Thymus (tissue), 11 donors: ENCODE measurements around the gene CTNNAL1. TPM values are rescaled to one million over a fixed set of nuclear protein-coding genes. Genes with fewer than 3 reads are reported as not detected.

Experiments used
- DNase-seq, 9 donors: peaks; one replicate each; pipeline ENCODE4 v3.0.0-alpha.2; 2013; ENCODE audit warnings: low spot score in 9 of 9, low read depth in 6 of 9, missing footprints in 1 of 9
- H3K27ac ChIP-seq, 2 donors: one replicate each; pipeline ENCODE4 v1.5.1; 2013; ENCODE audit warnings: control low read depth in 1 of 2, low read depth in 1 of 2, low read length in 1 of 2, mild to moderate bottlenecking in 1 of 2, moderate library complexity in 1 of 2
- H3K27me3 ChIP-seq, 2 donors: one replicate each; pipeline ENCODE4 v1.5.1; 2013; ENCODE audit warnings: low read length in 1 of 2; ENCODE audit not compliant: control insufficient read depth in 2 of 2, insufficient read depth in 1 of 2
- H3K36me3 ChIP-seq, 2 donors: one replicate each; pipeline ENCODE4 v1.5.1; 2013; ENCODE audit warnings: low read length in 1 of 2, mild to moderate bottlenecking in 1 of 2, moderate library complexity in 1 of 2; ENCODE audit not compliant: control insufficient read depth in 2 of 2, insufficient read depth in 2 of 2
- H3K4me1 ChIP-seq, 2 donors: one replicate each; pipeline ENCODE4 v1.5.1; 2013; ENCODE audit warnings: low read length in 2 of 2; ENCODE audit not compliant: control insufficient read depth in 2 of 2, insufficient read depth in 2 of 2
- H3K4me3 ChIP-seq, 2 donors: one replicate each; pipeline ENCODE4 v1.5.1; 2013; ENCODE audit warnings: low read length in 2 of 2, control low read depth in 1 of 2, mild to moderate bottlenecking in 1 of 2
- H3K9me3 ChIP-seq, 2 donors: one replicate each; pipeline ENCODE4 v1.5.1; 2013; ENCODE audit warnings: low read length in 1 of 2, mild to moderate bottlenecking in 1 of 2; ENCODE audit not compliant: control insufficient read depth in 2 of 2, insufficient read depth in 1 of 2
- WGBS: extraction: QIAGEN DNeasy Blood & Tissue Kit; methylation state at CpG from one replicate; pipeline ENCODE4 v1.1.7; 2013; 5-methylcytosine and 5-hydroxymethylcytosine counted together
- polyA plus RNA-seq: library from polyadenylated mRNA; stranded (reverse); fragments of 200-250 nt; gene quantifications from one replicate; pipeline ENCODE4 v1.2.3, GENCODE V29; 2013
- total RNA-seq: library from RNA; stranded (reverse); fragments of 120-200 nt; gene quantifications from one replicate; pipeline ENCODE4 v1.2.4, GENCODE V29; 2013
- donor health status: healthy.

CTNNAL1 gene
- total and polyA plus RNA-seq, 2 donors = 26.1 to 32.2 TPM

GRCh38 chr9:109035684-109036423, 22.6 kb upstream of the CTNNAL1 start:
- no peak overlapping the region for H3K27ac ChIP-seq
- no peaks in the 10 kb centered on the region for H3K27me3 ChIP-seq
- DNase-seq = no peak
- no peak overlapping the region for H3K4me3 ChIP-seq
- H3K9me3 ChIP-seq = no peaks in the 10 kb centered on the region
- H3K4me1 ChIP-seq = no peaks in the 10 kb centered on the region
- H3K36me3 ChIP-seq = peaks cover 26 to 51% of the 10 kb centered on the region in 2 donors
- WGBS = 94% methylated on average over 2 of the region's 2 CpGs

GRCh38 chr9:109033941-109034700, 20.8 kb upstream of the CTNNAL1 start:
- no peak for DNase-seq
- no peaks in the 10 kb centered on the region for H3K9me3 ChIP-seq
- no peak overlapping the region for H3K4me3 ChIP-seq
- no peaks in the 10 kb centered on the region for H3K4me1 ChIP-seq
- H3K27ac ChIP-seq = no peak overlapping the region
- peaks cover 26 to 45% of the 10 kb centered on the region in 2 donors for H3K36me3 ChIP-seq
- H3K27me3 ChIP-seq = no peaks in the 10 kb centered on the region
- 90% methylated on average over 6 of the region's 6 CpGs for WGBS

GRCh38 chr9:109031241-109031640, 17.9 kb upstream of the CTNNAL1 start:
- Histone ChIP-seq H3K27me3 (no peaks in the 10 kb centered on the region), H3K36me3 (peaks cover 26 to 39% of the 10 kb centered on the region in 2 donors), H3K4me1 (peaks cover 0 to 4% of the 10 kb centered on the region in 2 donors), H3K27ac (no peak overlapping the region), H3K9me3 (no peaks in the 10 kb centered on the region), H3K4me3 (no peak overlapping the region)
- DNase-seq = no peak
- WGBS = 97% methylated on average over 3 of the region's 3 CpGs

- Histone ChIP-seq H3K9me3 (no peaks in the 10 kb centered on the region), H3K36me3 (peaks cover 24 to 32% of the 10 kb centered on the region in 2 donors), H3K4me3 (no peak overlapping the region), H3K4me1 (peaks cover 0 to 4% of the 10 kb centered on the region in 2 donors), H3K27me3 (no peaks in the 10 kb centered on the region), H3K27ac (no peak overlapping the region)
- DNase-seq = no peak
- WGBS = 97% methylated on average over 4 of the region's 4 CpGs
These were observed 17.1 kb upstream of the CTNNAL1 start for GRCh38 chr9:109030426-109030825.

DNA sequence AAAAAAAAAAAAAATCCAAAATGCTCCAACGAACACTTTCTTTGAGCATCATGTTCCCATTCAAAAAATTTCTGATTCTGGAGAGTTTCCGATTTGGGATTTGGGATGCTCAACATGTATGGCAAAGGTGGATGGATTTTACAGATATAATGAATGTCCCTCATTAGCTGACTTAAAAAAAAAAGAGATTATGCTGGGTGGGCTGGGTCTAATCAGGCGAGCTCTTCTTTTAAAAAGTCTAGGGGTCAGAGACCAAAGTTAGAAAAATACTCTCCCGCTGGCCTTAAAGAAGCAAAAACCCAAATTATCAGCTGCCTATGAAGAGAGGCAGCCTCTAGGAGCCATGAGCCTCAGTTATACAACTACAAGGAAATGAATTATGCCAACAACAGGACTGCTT, 15.2 kb upstream of the CTNNAL1 start:
- Histone ChIP-seq H3K4me1 (peaks cover 0 to 4% of the 10 kb centered on the region in 2 donors), H3K9me3 (no peaks in the 10 kb centered on the region), H3K27ac (no peak overlapping the region), H3K4me3 (no peak overlapping the region), H3K27me3 (no peaks in the 10 kb centered on the region), H3K36me3 (peaks cover 15 to 19% of the 10 kb centered on the region in 2 donors)
- WGBS = 98% methylated on average over 4 of the region's 4 CpGs
- no peak for DNase-seq

DNA sequence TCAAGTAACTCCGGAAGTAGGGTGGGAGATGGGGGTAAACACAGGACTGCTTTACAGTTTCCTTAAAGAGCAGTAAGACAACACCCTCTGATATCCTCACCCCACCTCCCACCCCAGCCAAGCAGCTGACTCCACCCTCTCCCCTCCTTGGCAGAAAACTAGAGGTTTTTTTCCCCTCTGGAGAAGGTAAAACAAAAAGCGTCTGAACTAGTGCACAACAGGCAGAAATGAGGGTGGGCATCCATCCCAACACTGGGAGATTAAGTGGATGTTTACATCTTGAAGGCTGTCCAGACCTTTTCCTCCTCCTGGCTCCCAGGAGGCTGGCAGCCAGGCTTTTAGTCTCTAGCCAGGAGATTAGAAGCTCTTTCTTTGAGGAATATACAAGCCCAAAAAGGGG, 13.9 kb upstream of the CTNNAL1 start:
- peak overlapping the region in 1 of 2 donors; percentile 24 for H3K27ac ChIP-seq

GRCh38 chr9:109026306-109026705, 13.0 kb upstream of the CTNNAL1 start:
- DNase-seq = no peak
- WGBS = 97% methylated on average over 7 of the region's 7 CpGs
- peaks cover 5 to 8% of the 10 kb centered on the region in 2 donors for H3K36me3 ChIP-seq

More for the DNA sequence above, 13.9 kb upstream of the CTNNAL1 start:
- Histone ChIP-seq H3K27me3 (no peaks in the 10 kb centered on the region), H3K4me3 (no peak overlapping the region), H3K4me1 (peaks cover 0 to 4% of the 10 kb centered on the region in 2 donors), H3K9me3 (no peaks in the 10 kb centered on the region), H3K36me3 (peaks cover 8 to 12% of the 10 kb centered on the region in 2 donors)
- DNase-seq = peak in 1 of 9 donors; percentile 12
- WGBS = 88% methylated on average over 2 of the region's 2 CpGs

DNA sequence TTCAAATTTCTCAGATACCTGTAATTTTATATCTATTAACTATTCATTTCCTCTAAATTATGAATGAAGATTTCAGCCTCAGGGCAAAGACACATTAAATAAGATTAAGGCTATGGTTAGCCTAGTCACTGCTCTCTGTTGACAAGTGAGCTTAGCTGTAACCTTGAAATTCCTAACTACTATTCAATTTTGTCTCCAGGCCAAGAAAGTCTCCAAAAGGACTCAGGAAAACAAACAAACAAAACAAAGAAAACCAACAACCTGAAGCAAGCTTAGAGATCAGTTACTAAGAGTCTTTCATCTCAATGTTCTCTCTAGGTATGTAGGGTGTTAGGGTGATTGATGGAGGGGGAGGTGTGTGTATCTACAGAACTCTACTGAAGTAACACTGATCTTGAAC, 9.6 kb upstream of the CTNNAL1 start:
- Histone ChIP-seq H3K36me3 (peaks cover 8 to 9% of the 10 kb centered on the region in 2 donors), H3K4me3 (no peak overlapping the region), H3K27ac (no peak overlapping the region), H3K27me3 (no peaks in the 10 kb centered on the region), H3K4me1 (peaks cover 0 to 4% of the 10 kb centered on the region in 2 donors), H3K9me3 (no peaks in the 10 kb centered on the region)
- no peak for DNase-seq

More at GRCh38 chr9:109026306-109026705, 13.0 kb upstream of the CTNNAL1 start:
- no peaks in the 10 kb centered on the region for H3K9me3 ChIP-seq
- H3K4me1 ChIP-seq = peaks cover 0 to 4% of the 10 kb centered on the region in 2 donors
- no peak overlapping the region for H3K4me3 ChIP-seq
- H3K27ac ChIP-seq = no peak overlapping the region
- no peaks in the 10 kb centered on the region for H3K27me3 ChIP-seq
